Raji (cell line): ENCODE results near the gene NDUFAF8.

ENCODE experiments used
- POLR2A ChIP-seq: IDR thresholded peaks from 2 replicates; pipeline ENCODE4 v1.6.1; 2011; ENCODE audit warnings: low read depth, low read length, control low read depth; ENCODE audit not compliant: insufficient read depth

Gene NDUFAF8

GRCh38 chr17:81241203-81241602, 2.1 kb downstream of the NDUFAF8 start:
- no peak for TF ChIP-seq POLR2A

GRCh38 chr17:81241648-81242420, 2.7 kb downstream of the NDUFAF8 start:
- no peak for TF ChIP-seq POLR2A

GRCh38 chr17:81242421-81243332, 3.6 kb downstream of the NDUFAF8 start:
- TF ChIP-seq POLR2A, result no peak

GRCh38 chr17:81243333-81243664, 4.2 kb downstream of the NDUFAF8 start:
- no peak for TF ChIP-seq POLR2A

- no peak; the same call in none of the 2 replicates for TF ChIP-seq POLR2A
Observed at GRCh38 chr17:81244358-81245023, 5.4 kb downstream of the NDUFAF8 start.

- 0 out of 2 replicates have a peak, but pooled peaks have one; percentile 21 for TF ChIP-seq POLR2A
Observed at GRCh38 chr17:81245024-81245664, 6.0 kb downstream of the NDUFAF8 start.

- TF ChIP-seq POLR2A, result no peak
Observed at GRCh38 chr17:81245665-81246342, 6.7 kb downstream of the NDUFAF8 start.

- no peak for TF ChIP-seq POLR2A
Observed at GRCh38 chr17:81246343-81246670, 7.2 kb downstream of the NDUFAF8 start.

GRCh38 chr17:81246679-81247338, 7.7 kb downstream of the NDUFAF8 start:
- no peak for TF ChIP-seq POLR2A

GRCh38 chr17:81247339-81247990, 8.3 kb downstream of the NDUFAF8 start:
- TF ChIP-seq POLR2A, result no peak

- TF ChIP-seq POLR2A, result no peak
Observed at GRCh38 chr17:81248649-81249048, 9.5 kb downstream of the NDUFAF8 start.

GRCh38 chr17:81249223-81250040, 10.3 kb downstream of the NDUFAF8 start:
- TF ChIP-seq POLR2A, result no peak

GRCh38 chr17:81250286-81251093, 11.4 kb downstream of the NDUFAF8 start:
- no peak for TF ChIP-seq POLR2A
